ENCODE measurements around the gene PHACTR1. TPM values are rescaled to one million over a fixed set of nuclear protein-coding genes. Genes with fewer than 3 reads are reported as not detected.

Gene PHACTR1
- total RNA-seq, 4 donors from 2014 or later: 2.6 to 11.2 (median 4.9) TPM

DNA sequence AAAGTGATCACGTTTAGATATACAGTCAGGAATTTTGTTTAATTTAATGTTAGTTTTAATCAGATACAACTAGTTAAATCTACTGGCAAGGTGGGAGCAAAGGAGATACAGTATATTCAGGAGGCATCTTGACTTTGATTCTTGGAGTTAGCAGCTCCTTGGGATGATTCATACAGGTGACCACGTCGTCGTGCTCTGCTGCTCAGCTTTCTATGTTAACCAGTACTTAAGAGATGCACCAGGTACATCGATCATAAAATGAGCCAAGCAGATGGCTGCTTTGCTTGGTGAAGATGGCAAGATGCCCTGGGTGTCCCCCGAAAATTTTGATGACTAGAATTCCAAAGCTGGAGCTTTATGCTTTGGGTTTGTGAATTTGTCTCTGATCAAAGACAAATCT, 547.1 kb downstream of the PHACTR1 start:
- TF ChIP-seq, protein P1, sequence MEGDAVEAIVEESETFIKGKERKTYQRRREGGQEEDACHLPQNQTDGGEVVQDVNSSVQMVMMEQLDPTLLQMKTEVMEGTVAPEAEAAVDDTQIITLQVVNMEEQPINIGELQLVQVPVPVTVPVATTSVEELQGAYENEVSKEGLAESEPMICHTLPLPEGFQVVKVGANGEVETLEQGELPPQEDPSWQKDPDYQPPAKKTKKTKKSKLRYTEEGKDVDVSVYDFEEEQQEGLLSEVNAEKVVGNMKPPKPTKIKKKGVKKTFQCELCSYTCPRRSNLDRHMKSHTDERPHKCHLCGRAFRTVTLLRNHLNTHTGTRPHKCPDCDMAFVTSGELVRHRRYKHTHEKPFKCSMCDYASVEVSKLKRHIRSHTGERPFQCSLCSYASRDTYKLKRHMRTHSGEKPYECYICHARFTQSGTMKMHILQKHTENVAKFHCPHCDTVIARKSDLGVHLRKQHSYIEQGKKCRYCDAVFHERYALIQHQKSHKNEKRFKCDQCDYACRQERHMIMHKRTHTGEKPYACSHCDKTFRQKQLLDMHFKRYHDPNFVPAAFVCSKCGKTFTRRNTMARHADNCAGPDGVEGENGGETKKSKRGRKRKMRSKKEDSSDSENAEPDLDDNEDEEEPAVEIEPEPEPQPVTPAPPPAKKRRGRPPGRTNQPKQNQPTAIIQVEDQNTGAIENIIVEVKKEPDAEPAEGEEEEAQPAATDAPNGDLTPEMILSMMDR (IDR thresholded peaks at IDR 0.05; ENCODE audit: low read depth): no peak

DNA sequence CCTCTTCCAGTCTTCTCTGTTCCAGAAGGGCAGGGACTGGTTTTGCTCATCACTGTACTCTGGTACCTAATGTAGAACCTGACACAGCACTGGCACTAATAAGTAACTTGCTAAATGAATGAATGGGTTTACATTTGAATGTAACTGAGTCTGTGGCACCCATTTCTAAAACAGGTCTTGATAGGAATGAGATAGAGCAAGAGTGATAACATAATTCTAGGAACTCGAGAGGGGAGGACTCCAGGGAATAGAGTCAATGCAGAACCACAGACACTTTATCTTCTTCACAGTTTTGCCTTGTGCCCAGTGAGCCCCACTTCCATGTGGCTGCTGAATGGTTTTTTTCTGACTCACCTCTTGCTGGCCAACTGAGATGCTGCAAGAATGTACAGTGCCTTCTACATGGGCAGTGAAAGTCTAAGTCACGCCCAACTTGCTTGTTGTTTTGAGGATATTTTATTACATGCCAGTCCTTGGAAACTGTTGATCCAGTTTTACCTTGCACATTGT, 550.6 kb downstream of the PHACTR1 start:
- TF ChIP-seq, protein P1 (IDR thresholded peaks at IDR 0.05; ENCODE audit: low read depth): no peak

DNA sequence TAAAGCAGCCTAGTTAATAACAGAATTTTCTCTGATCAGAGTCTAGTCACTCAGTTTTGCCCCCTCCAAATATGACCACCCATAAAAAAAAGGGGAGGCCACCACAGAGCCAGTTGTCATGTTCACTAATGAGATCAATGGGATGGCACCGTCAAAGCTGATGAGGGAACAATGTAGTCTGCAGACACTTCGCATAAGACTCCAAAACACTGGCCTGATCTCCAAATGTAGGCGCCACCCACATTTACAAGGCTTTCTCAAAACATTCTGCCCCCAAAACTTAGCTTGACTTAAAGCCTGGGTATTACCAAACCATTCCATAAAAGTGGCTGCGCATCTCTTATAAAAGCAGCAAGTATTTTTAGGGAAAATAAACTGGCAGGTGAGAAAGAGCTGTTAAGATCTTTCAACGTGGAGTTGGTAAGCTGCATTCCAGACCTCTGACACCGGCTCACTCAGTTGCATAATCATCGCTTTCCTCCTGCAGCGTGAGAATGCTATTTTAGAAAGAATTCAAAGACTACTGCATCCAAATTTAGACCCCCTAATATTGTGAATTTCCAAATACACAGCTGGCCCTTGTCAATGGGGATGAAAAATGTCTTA, 552.4 kb downstream of the PHACTR1 start:
- TF ChIP-seq, protein P1 (IDR thresholded peaks at IDR 0.05; ENCODE audit: low read depth): no peak

DNA sequence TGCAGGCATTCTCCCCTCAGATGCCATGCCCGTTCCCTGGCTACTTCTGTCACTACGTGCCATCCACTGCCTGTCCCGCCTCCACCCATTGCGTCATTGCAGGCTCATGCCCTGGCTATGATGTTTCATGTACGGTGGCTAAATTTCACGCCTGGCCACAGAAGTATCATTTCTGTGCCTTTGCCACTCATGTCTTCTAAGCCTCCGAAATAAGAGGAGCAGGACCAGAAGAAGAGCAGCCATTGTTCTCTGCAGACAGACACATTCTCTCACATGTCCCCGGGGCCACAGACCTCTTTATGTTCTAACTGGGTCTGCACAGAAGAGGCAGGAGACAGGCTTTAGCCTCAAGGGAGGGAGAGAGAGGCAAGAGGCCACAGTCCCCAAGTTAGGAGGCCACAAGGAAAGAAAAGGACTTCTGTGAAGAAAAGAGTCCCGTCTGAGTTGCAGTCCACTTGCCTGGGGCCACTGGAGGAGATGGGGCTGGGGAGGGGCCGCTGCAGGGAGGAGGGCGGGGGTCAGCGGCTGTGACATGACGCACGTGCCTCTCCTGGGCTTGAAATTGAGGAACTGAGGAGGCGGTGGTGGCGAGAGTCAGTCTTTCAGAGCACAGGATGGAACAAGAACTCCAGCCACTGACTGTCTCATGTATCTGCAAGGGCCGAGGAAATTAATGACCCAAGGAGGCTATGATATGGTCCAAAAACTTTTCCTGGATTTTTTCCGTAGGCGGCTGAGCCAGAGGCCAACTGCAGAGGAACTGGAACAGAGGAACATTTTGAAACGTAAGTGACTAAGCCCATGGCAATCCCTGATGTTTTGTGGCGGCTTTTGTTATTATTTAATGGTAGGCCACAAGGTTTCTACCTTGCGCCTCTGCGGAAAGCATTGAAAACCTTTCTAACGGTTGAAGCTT, 555.8 kb downstream of the PHACTR1 start:
- TF ChIP-seq, protein P1 (IDR thresholded peaks at IDR 0.05; ENCODE audit: low read depth): no peak

DNA sequence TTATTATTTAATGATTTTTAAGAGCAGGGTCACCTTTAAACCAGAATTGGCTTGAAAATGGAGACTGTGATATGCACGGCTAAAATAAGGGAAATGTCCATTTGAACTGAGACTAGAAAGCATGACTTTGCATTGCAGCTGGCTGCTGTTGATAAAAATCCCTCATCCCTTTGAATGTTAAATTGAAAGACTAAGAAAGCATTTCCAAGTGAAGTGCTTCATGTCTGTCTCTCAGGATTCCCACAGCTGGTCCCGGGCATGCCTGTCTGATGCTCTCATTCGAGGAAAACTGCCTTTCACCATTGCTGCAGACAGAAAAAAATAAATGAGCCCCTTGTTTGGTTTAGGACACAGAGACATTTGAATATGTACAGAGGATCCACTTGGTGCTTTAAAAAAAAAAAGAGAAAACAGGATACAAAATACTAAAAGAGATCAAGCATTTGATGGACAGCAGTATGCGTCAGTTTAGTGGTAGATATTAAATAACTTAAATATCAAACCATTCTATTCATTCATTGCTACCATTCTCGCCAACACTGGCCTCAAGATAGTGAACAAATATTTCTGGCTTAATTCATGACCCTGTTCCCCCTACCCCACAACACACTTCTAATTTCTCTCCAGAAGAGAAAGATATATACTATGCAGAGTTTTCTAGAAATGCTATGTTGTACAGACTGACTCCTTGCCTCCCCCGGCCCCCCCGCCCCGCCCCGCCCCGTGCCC, 556.8 kb downstream of the PHACTR1 start:
- TF ChIP-seq, protein P1 (IDR thresholded peaks at IDR 0.05; ENCODE audit: low read depth): no peak

DNA sequence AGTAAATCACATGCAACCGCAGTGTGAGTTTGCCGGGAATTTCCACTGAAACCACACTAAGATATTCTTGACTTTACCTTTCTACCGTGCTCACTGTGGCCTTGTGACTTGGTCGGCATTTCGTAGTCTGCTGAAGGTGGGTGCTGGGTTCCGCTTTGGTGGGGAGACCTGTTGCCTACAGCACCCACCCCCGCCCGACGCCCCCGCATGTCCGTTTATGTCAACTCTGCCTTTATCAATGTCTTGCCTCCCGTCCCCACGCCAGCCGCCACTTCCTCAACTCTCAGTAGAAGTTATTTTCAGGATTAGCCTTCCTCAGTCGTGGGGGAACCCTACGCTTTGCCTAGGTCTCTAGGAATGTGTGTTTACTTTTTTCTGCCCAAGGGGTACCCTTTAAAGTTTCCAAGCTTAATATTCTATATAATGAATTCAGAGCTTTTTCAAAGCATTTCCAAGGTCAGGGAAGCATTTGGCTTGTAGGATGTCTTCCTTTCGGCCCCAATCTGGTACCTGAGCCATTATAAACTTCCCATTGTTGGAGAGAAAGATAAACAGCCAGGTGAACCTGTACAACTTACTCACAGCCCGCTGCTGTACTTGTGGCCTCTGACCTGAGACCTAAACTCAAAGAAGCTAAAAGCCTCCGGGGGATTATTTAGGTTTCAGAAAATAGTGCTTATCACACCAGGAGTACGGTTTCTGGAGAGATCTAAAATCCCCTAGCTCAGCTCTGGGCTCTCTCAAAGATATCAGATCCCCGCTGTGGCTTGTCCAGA, 557.6 kb downstream of the PHACTR1 start:
- TF ChIP-seq, protein P1 (IDR thresholded peaks at IDR 0.05; ENCODE audit: low read depth): no peak

Data from subcutaneous adipose tissue (tissue), 4 donors.